ENCODE measurements around the gene S100A3. TPM values are rescaled to one million over a fixed set of nuclear protein-coding genes. Genes with fewer than 3 reads are reported as not detected.

The S100A3 gene
- total RNA-seq, 4 donors from 2014 or later: 1.1 to 2.7 TPM; not detected in 2

- Histone ChIP-seq H3K36me3 (no peaks in the 10 kb centered on the region), H3K4me1 (peaks cover 0 to 60% (median 27%) of the 10 kb centered on the region in 4 donors), H3K9me3 (no peaks in the 10 kb centered on the region), H3K4me3 (peak overlapping the region; percentile 67 to 99 (median 78)), H3K27me3 (no peaks in the 10 kb centered on the region), H3K27ac (peak overlapping the region; percentile 96 to 100 (median 98))
- 59 to 65% methylated on average over 3 of the region's 3 CpGs for whole genome bisulfite sequencing, 2 donors
- TF ChIP-seq POLR2A (IDR thresholded peaks at IDR 0.05) (no peak), EP300 (IDR thresholded peaks at IDR 0.05) (no peak), CTCF (IDR thresholded peaks at IDR 0.05) (peak in 1 of 5 experiments; percentile 9)
- DNase-seq (ENCODE audit: low spot score in 2 of 2): no peak
Observed at GRCh38 chr1:153534925-153535241, 14.2 kb downstream of the S100A3 start.

GRCh38 chr1:153534226-153534924 lies 14.7 kb downstream of the S100A3 start:
- H3K4me1 ChIP-seq: peaks cover 0 to 60% (median 27%) of the 10 kb centered on the region in 4 donors
- TF ChIP-seq CTCF (IDR thresholded peaks at IDR 0.05): no peak
- no peak for TF ChIP-seq EP300 (IDR thresholded peaks at IDR 0.05)
- TF ChIP-seq POLR2A (IDR thresholded peaks at IDR 0.05): no peak
- 41 to 53% methylated on average over 7 of the region's 7 CpGs for WGBS, 2 donors

GRCh38 chr1:153533689-153534201 lies 15.3 kb downstream of the S100A3 start:
- peak overlapping the region; percentile 96 to 100 (median 98) for H3K27ac ChIP-seq
- WGBS, 2 donors: 13 to 17% methylated on average over 11 of the region's 13 CpGs
- TF ChIP-seq POLR2A (IDR thresholded peaks at IDR 0.05) (no peak), EP300 (IDR thresholded peaks at IDR 0.05) (no peak), CTCF (IDR thresholded peaks at IDR 0.05) (no peak)

More at GRCh38 chr1:153534226-153534924, 14.7 kb downstream of the S100A3 start:
- Histone ChIP-seq H3K27me3 (no peaks in the 10 kb centered on the region), H3K4me3 (peak overlapping the region; percentile 67 to 99 (median 78)), H3K27ac (peak overlapping the region; percentile 96 to 100 (median 98)), H3K9me3 (no peaks in the 10 kb centered on the region), H3K36me3 (no peaks in the 10 kb centered on the region)
- DNase-seq (ENCODE audit: low spot score in 2 of 2): no peak

GRCh38 chr1:153532769-153533599 lies 16.1 kb downstream of the S100A3 start:
- Histone ChIP-seq H3K27ac (peak overlapping the region; percentile 96 to 100 (median 98)), H3K36me3 (peaks cover 0 to 3% (median 0%) of the 10 kb centered on the region in 3 donors), H3K4me3 (peak overlapping the region; percentile 67 to 99 (median 78)), H3K4me1 (peaks cover 0 to 60% (median 27%) of the 10 kb centered on the region in 4 donors), H3K9me3 (no peaks in the 10 kb centered on the region), H3K27me3 (no peaks in the 10 kb centered on the region)
- peak in 1 of 2 donors; percentile 75 for TF ChIP-seq EP300 (IDR thresholded peaks at IDR 0.05)
- TF ChIP-seq POLR2A (IDR thresholded peaks at IDR 0.05): peak; percentile 48 to 50
- peak; percentile 90 to 97 (median 95) for TF ChIP-seq CTCF (IDR thresholded peaks at IDR 0.05)
- peak; percentile 90 to 93 for DNase-seq (ENCODE audit: low spot score in 2 of 2)
- 12 to 17% methylated on average over 34 of the region's 34 CpGs for WGBS, 2 donors

More at GRCh38 chr1:153533689-153534201, 15.3 kb downstream of the S100A3 start:
- Histone ChIP-seq H3K36me3 (no peaks in the 10 kb centered on the region), H3K4me1 (peaks cover 0 to 60% (median 27%) of the 10 kb centered on the region in 4 donors), H3K27me3 (no peaks in the 10 kb centered on the region), H3K9me3 (no peaks in the 10 kb centered on the region), H3K4me3 (peak overlapping the region; percentile 67 to 99 (median 78))
- DNase-seq (ENCODE audit: low spot score in 2 of 2): peak; percentile 43 to 56

Data from tibial nerve (tissue), 4 donors.